Mesenchymal stem cell (in vitro differentiated cells and primary cell): Measurements from ENCODE around the gene ULK3.

ENCODE experiments used
- DNase-seq: peaks from one replicate; pipeline ENCODE4 v3.0.0-alpha.2; 2013
- H2AFZ ChIP-seq: one replicate; pipeline ENCODE4 v1.6.1; 2013; ENCODE audit warnings: low read depth, mild to moderate bottlenecking, control low read depth, inconsistent platforms, low read length, moderate library complexity
- H2AK5ac ChIP-seq: 2 replicates; pipeline ENCODE4 v1.6.1; 2013; ENCODE audit warnings: low read length, moderate library complexity, mild to moderate bottlenecking, inconsistent platforms; ENCODE audit not compliant: severe bottlenecking
- H2BK120ac ChIP-seq: one replicate; pipeline ENCODE4 v1.6.1; 2013; ENCODE audit warnings: low read depth, mild to moderate bottlenecking, inconsistent platforms, low read length, moderate library complexity
- H2BK12ac ChIP-seq, 2 experiments: one replicate each; pipeline ENCODE4 v1.6.1; 2013; ENCODE audit warnings: inconsistent platforms in 2 of 2, low read length in 2 of 2, mild to moderate bottlenecking in 2 of 2, moderate library complexity in 2 of 2, control low read depth in 1 of 2
- H2BK15ac ChIP-seq: one replicate; pipeline ENCODE4 v1.6.1; 2013; ENCODE audit warnings: mild to moderate bottlenecking, low read depth, inconsistent platforms; ENCODE audit not compliant: poor library complexity, severe bottlenecking
- H2BK5ac ChIP-seq: 2 replicates; pipeline ENCODE4 v1.6.1; 2013; ENCODE audit warnings: low read depth, mild to moderate bottlenecking, low read length, control low read depth, inconsistent platforms; ENCODE audit not compliant: poor library complexity, severe bottlenecking
- H3K14ac ChIP-seq, 2 experiments: one replicate each; pipeline ENCODE4 v1.6.1; 2013; ENCODE audit warnings: inconsistent platforms in 2 of 2, low read length in 2 of 2, control low read depth in 1 of 2, mild to moderate bottlenecking in 1 of 2, moderate library complexity in 1 of 2
- H3K18ac ChIP-seq, 2 experiments: one replicate each; pipeline ENCODE4 v1.6.1; 2013; ENCODE audit warnings: inconsistent platforms in 2 of 2, low read length in 2 of 2, control low read depth in 1 of 2, low read depth in 1 of 2, mild to moderate bottlenecking in 1 of 2
- H3K23ac ChIP-seq, 2 experiments: one replicate each; pipeline ENCODE4 v1.6.1; 2013; ENCODE audit warnings: inconsistent platforms in 2 of 2, low read length in 2 of 2, mild to moderate bottlenecking in 2 of 2, moderate library complexity in 2 of 2, control low read depth in 1 of 2
- H3K27ac ChIP-seq: 2 replicates; pipeline ENCODE4 v1.5.1; 2013; ENCODE audit warnings: mild to moderate bottlenecking, moderate library complexity, low read length, control low read depth, inconsistent platforms; ENCODE audit not compliant: poor library complexity, severe bottlenecking
- H3K27me3 ChIP-seq, 2 experiments: 2 replicates each; pipeline versions ENCODE4 v1.6.1 to v1.7.0; 2013; ENCODE audit warnings: low read length in 2 of 2, mild to moderate bottlenecking in 2 of 2, moderate library complexity in 2 of 2, control low read depth in 1 of 2, inconsistent platforms in 1 of 2; ENCODE audit not compliant: control insufficient read depth in 1 of 2, insufficient read depth in 1 of 2
- H3K36me3 ChIP-seq, 2 experiments: 2 replicates each; pipeline versions ENCODE4 v1.6.1 to v1.7.0; 2013; ENCODE audit warnings: low read length in 2 of 2, control low read depth in 1 of 2, inconsistent platforms in 1 of 2, low read depth in 1 of 2, mild to moderate bottlenecking in 1 of 2; ENCODE audit not compliant: insufficient read depth in 2 of 2, control insufficient read depth in 1 of 2
- H3K4ac ChIP-seq, 2 experiments: one replicate each; pipeline ENCODE4 v1.6.1; 2013; ENCODE audit warnings: inconsistent platforms in 2 of 2, low read length in 2 of 2, mild to moderate bottlenecking in 2 of 2, moderate library complexity in 2 of 2, control low read depth in 1 of 2, low read depth in 1 of 2
- H3K4me1 ChIP-seq: 2 replicates; pipeline ENCODE4 v1.6.1; 2013; ENCODE audit warnings: low read depth, low read length, control low read depth; ENCODE audit not compliant: control insufficient read depth, insufficient read depth
- H3K4me2 ChIP-seq: 2 replicates; pipeline ENCODE4 v1.6.1; 2013; ENCODE audit warnings: low read length, mild to moderate bottlenecking, inconsistent platforms; ENCODE audit not compliant: poor library complexity, severe bottlenecking
- H3K4me3 ChIP-seq, 2 experiments: 2 replicates each; pipeline versions ENCODE4 v1.5.1 to v1.7.0; 2013; ENCODE audit warnings: low read length in 2 of 2, mild to moderate bottlenecking in 2 of 2, control low read depth in 1 of 2, low read depth in 1 of 2; ENCODE audit not compliant: insufficient read depth in 1 of 2
- H3K79me1 ChIP-seq: replicated peaks from 2 replicates; pipeline ENCODE4 v1.6.1; 2013; ENCODE audit warnings: mild to moderate bottlenecking, control low read depth, low read length, inconsistent platforms; ENCODE audit not compliant: poor library complexity, severe bottlenecking
- H3K9ac ChIP-seq: 2 replicates; pipeline ENCODE4 v1.7.0; 2013; ENCODE audit warnings: mild to moderate bottlenecking, low read length, moderate library complexity
- H3K9me3 ChIP-seq: 2 replicates; pipeline ENCODE4 v1.7.0; 2013; ENCODE audit warnings: mild to moderate bottlenecking, low read length; ENCODE audit not compliant: control insufficient read depth
- H4K8ac ChIP-seq: one replicate; pipeline ENCODE4 v1.6.1; 2013; ENCODE audit warnings: inconsistent platforms, mild to moderate bottlenecking, low read length, moderate library complexity
- H4K91ac ChIP-seq: one replicate; pipeline ENCODE4 v1.6.1; 2013; ENCODE audit warnings: mild to moderate bottlenecking, low read length, inconsistent platforms
- WGBS: methylation state at CpG from one replicate; pipeline ENCODE4 v1.1.7; 2013; ENCODE audit warnings: mixed read lengths; 5-methylcytosine and 5-hydroxymethylcytosine counted together

ULK3 gene

GRCh38 chr15:74873756-74874424, 30.9 kb upstream of the ULK3 start:
- no peaks in the 10 kb centered on the region for H3K27me3 ChIP-seq
- no peak overlapping the region for H2AK5ac ChIP-seq
- H3K4ac ChIP-seq: peak overlapping the region; percentile 74 to 90
- peak overlapping the region in 1 of 2 experiments; percentile 88 for H3K14ac ChIP-seq
- no peak overlapping the region for H2BK120ac ChIP-seq
- peaks cover 3 to 5% of the 10 kb centered on the region in 2 experiments for H3K36me3 ChIP-seq
- no peak overlapping the region for H3K23ac ChIP-seq
- no peaks in the 10 kb centered on the region for H3K9me3 ChIP-seq
- H4K91ac ChIP-seq: peak overlapping the region; percentile 47
- peak overlapping the region; percentile 98 for H3K4me2 ChIP-seq
- 42% methylated on average over 14 of the region's 16 CpGs for WGBS
- H3K9ac ChIP-seq: peak overlapping the region; percentile 97
- peak overlapping the region; percentile 77 for H2AFZ ChIP-seq
- peak overlapping the region; percentile 23 for H3K27ac ChIP-seq
- peak; percentile 29 for DNase-seq
- peak overlapping the region; percentile 88 for H3K18ac ChIP-seq
- H3K4me1 ChIP-seq: peaks cover 23% of the 10 kb centered on the region
- peaks cover 5% of the 10 kb centered on the region for H3K79me1 ChIP-seq
- peak overlapping the region; percentile 39 to 100 for H3K4me3 ChIP-seq
- peak overlapping the region; percentile 19 to 71 for H2BK12ac ChIP-seq
- no peak overlapping the region for H2BK15ac ChIP-seq
- no peak overlapping the region for H2BK5ac ChIP-seq
- peak overlapping the region; percentile 98 for H4K8ac ChIP-seq

- H3K4me1 ChIP-seq: peaks cover 28% of the 10 kb centered on the region
- H3K23ac ChIP-seq: no peak within 1 kb of the TSS
- WGBS: 2% methylated on average over 19 of the region's 52 CpGs
- peak within 1 kb of the TSS; percentile 74 to 90 for H3K4ac ChIP-seq
- peak within 1 kb of the TSS; percentile 82 for H3K27ac ChIP-seq
- H3K18ac ChIP-seq: peak within 1 kb of the TSS; percentile 88 to 97
- peak within 1 kb of the TSS; percentile 98 for H3K4me2 ChIP-seq
- peak within 1 kb of the TSS; percentile 98 for H4K8ac ChIP-seq
- peaks cover 5% of the 10 kb centered on the region for H3K79me1 ChIP-seq
- no peaks in the 10 kb centered on the region for H3K9me3 ChIP-seq
- peak within 1 kb of the TSS; percentile 72 to 100 for H3K4me3 ChIP-seq
- peak; percentile 97 for DNase-seq
- H2BK15ac ChIP-seq: peak within 1 kb of the TSS; percentile 12
- H4K91ac ChIP-seq: peak within 1 kb of the TSS; percentile 73
- H3K9ac ChIP-seq: peak within 1 kb of the TSS; percentile 97
- no peak within 1 kb of the TSS for H2BK120ac ChIP-seq
- peaks cover 3 to 5% of the 10 kb centered on the region in 2 experiments for H3K36me3 ChIP-seq
- H2BK12ac ChIP-seq: peak within 1 kb of the TSS; percentile 19 to 71
- H2BK5ac ChIP-seq: peak within 1 kb of the TSS; percentile 48
- H3K27me3 ChIP-seq: no peaks in the 10 kb centered on the region
- H2AK5ac ChIP-seq: peak within 1 kb of the TSS; percentile 49
- peak within 1 kb of the TSS in 1 of 2 experiments; percentile 88 for H3K14ac ChIP-seq
- peak within 1 kb of the TSS; percentile 77 for H2AFZ ChIP-seq
Observed at GRCh38 chr15:74873036-74873755, 30.2 kb upstream of the ULK3 start, which contains the start of gene SCAMP2. Gene SCAMP2, minus strand, starts transcription at chr15:74873365. Its CDS starts 110 bp downstream, at chr15:74873255.

DNA sequence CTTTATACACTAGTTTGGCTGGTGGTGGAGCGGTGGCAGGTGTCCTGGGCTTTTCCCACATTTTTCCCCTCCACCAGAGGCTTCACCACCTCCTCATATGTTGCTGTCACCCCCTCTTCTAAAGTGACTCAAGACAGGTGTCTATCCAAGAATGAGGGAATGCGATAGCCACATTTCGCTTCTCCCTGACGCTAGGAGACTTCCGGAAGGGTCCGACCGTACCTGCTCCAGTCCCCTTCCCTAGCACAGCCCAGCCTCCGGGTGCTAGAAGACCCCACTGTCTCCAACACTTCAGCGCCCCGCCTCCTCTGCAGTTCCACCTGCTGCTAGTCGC, 29.7 kb upstream of the ULK3 start:
- no peak overlapping the region for H3K23ac ChIP-seq
- H3K4me1 ChIP-seq: peaks cover 29% of the 10 kb centered on the region
- no peak overlapping the region for H3K14ac ChIP-seq
- H3K9ac ChIP-seq: peak overlapping the region; percentile 97
- H3K4ac ChIP-seq: no peak overlapping the region
- H2AK5ac ChIP-seq: peak overlapping the region; percentile 23
- H3K4me2 ChIP-seq: peak overlapping the region; percentile 98
- H2BK15ac ChIP-seq: no peak overlapping the region
- H2BK12ac ChIP-seq: no peak overlapping the region
- H3K79me1 ChIP-seq: peaks cover 5% of the 10 kb centered on the region
- H3K27ac ChIP-seq: no peak overlapping the region
- H2AFZ ChIP-seq: no peak overlapping the region
- no peak for DNase-seq
- no peaks in the 10 kb centered on the region for H3K9me3 ChIP-seq
- H4K91ac ChIP-seq: no peak overlapping the region
- no peak overlapping the region for H2BK120ac ChIP-seq
- no peaks in the 10 kb centered on the region for H3K27me3 ChIP-seq
- H3K18ac ChIP-seq: peak overlapping the region in 1 of 2 experiments; percentile 29
- no peak overlapping the region for H4K8ac ChIP-seq
- H3K4me3 ChIP-seq: peak overlapping the region; percentile 72 to 100
- no peak overlapping the region for H2BK5ac ChIP-seq
- H3K36me3 ChIP-seq: peaks cover 3 to 9% of the 10 kb centered on the region in 2 experiments
- WGBS: 0% methylated on average over 10 of the region's 11 CpGs
